C4-2B (cell line): ENCODE measurements around the gene STAM.
A peak's percentile ranks its signal among the peaks of the same experiment; 100 is the strongest.

Experiments used
- H3K27ac ChIP-seq: fragments of 450-650 bp; 2 replicates; pipeline ENCODE4 v1.5.1; 2017
- ZFX ChIP-seq: fragments of 450-650 bp; IDR thresholded peaks from 2 replicates; pipeline ENCODE4 v1.6.1; 2017
- TF ChIP-seq, protein P1 (sequence below): fragments of 450-650 bp; conservative IDR thresholded peaks from 2 replicates; pipeline ENCODE4 v1.5.1; 2017; ENCODE audit warnings: mild to moderate bottlenecking

The STAM gene

DNA sequence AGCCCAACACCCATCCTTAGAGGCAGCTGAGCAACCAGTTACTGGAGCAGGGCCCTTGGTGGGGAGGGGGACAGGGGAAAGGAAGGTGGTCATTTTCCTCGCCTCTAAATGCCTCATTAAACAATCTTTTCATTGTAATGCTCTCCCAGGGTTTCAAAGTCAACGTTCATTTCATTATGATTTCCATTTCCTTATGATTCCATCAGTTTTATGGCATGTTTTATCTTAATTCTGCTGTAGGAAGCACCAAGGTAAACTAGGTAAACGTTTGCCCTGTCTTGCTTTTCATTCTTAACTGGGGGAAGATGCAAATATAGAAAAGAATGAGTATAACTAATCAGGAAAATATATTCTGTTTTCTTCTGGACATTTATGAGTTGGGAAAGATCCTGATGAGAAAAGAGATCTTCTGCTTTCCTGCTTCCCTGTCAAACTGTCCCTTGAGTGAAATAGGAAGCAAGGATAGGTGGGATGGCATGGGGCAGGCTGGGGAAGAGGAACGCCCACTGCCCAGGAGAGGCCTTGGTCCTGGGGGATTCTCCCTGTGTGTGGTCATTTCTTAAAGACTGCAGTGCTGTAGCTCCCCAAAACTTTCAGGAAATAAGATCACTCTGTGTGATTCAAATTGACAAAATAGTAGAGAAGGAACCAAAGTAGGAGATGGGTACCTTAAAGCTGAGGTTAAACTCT lies 87.5 kb downstream of the STAM start:
- H3K27ac ChIP-seq: no peak overlapping the region
- no peak for TF ChIP-seq ZFX
- TF ChIP-seq, protein P1, sequence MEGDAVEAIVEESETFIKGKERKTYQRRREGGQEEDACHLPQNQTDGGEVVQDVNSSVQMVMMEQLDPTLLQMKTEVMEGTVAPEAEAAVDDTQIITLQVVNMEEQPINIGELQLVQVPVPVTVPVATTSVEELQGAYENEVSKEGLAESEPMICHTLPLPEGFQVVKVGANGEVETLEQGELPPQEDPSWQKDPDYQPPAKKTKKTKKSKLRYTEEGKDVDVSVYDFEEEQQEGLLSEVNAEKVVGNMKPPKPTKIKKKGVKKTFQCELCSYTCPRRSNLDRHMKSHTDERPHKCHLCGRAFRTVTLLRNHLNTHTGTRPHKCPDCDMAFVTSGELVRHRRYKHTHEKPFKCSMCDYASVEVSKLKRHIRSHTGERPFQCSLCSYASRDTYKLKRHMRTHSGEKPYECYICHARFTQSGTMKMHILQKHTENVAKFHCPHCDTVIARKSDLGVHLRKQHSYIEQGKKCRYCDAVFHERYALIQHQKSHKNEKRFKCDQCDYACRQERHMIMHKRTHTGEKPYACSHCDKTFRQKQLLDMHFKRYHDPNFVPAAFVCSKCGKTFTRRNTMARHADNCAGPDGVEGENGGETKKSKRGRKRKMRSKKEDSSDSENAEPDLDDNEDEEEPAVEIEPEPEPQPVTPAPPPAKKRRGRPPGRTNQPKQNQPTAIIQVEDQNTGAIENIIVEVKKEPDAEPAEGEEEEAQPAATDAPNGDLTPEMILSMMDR: no peak

DNA sequence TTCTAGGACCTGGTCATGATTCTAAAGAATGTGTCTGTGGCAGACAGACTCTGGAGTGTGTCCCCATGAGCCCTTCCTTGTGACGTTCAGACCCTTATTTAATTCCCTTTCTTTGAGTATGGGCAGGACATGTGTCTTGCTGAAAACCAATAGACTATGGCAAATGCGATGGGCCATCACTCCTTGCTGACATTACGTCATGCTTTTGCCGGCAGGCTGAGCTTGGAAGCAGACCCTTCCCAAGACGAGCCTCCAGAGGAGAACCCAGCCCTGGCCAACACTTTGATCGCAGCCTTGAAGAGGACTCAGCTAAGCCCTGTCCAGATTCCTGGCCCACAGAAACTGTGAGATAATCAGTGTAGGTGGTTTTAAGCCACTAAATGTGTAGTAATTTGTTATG lies 89.7 kb downstream of the STAM start:
- TF ChIP-seq, protein P1: no peak
- no peak for TF ChIP-seq ZFX
- no peak overlapping the region for H3K27ac ChIP-seq

GRCh38 chr10:17734432-17735080 lies 90.6 kb downstream of the STAM start:
- no peak overlapping the region for H3K27ac ChIP-seq
- TF ChIP-seq, protein P1: no peak
- TF ChIP-seq ZFX: no peak

- no peak for TF ChIP-seq ZFX
- TF ChIP-seq, protein P1: no peak
- no peak overlapping the region for H3K27ac ChIP-seq
These were observed 91.4 kb downstream of the STAM start for GRCh38 chr10:17735166-17735941.

DNA sequence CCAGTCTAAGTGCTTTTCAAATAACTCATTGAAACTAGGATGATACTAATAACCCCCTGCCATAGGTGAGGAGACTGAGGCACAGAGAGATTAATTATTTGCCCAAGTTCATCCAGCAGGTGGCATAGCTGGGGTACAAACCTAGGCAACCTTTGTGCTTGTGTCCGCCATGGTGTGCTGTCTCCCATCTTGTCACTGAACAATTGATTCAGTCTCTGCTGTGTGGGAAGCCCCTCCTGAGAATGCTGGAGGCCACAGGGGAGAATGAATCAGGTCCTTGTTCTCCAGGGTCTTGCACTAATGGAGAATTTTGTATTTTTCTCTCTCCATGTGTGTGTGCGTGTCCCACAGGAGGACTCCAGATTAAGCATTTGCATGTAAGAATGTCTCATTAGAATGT lies 92.3 kb downstream of the STAM start:
- H3K27ac ChIP-seq: no peak overlapping the region
- TF ChIP-seq, protein P1: no peak
- no peak for TF ChIP-seq ZFX

- TF ChIP-seq ZFX: no peak
- TF ChIP-seq, protein P1: peak; percentile 87
- H3K27ac ChIP-seq: no peak overlapping the region
These were observed 93.3 kb downstream of the STAM start for GRCh38 chr10:17737027-17737965.
